OCI-LY7 (cell line): ENCODE results near the gene DBNDD2.

Experiments used
- EZH2phosphoT487 ChIP-seq: fragments of 200-600 bp; sonication (generic); IDR thresholded peaks from 2 replicates; pipeline ENCODE4 v1.6.1; 2018; ENCODE audit warnings: low read depth, borderline replicate concordance, mild to moderate bottlenecking, mixed run types, antibody characterized with exemption, low read length, moderate library complexity, mixed read lengths
- TF ChIP-seq, protein P1 (sequence below): fragments of 200-600 bp; sonication (generic); conservative IDR thresholded peaks from 2 replicates; pipeline ENCODE4 v1.5.1; 2014; ENCODE audit warnings: mild to moderate bottlenecking, antibody characterized with exemption, low read length, moderate library complexity, mixed read lengths

GRCh38 chr20:45387274-45387673, 20.8 kb upstream of the DBNDD2 start:
- TF ChIP-seq, protein P1, sequence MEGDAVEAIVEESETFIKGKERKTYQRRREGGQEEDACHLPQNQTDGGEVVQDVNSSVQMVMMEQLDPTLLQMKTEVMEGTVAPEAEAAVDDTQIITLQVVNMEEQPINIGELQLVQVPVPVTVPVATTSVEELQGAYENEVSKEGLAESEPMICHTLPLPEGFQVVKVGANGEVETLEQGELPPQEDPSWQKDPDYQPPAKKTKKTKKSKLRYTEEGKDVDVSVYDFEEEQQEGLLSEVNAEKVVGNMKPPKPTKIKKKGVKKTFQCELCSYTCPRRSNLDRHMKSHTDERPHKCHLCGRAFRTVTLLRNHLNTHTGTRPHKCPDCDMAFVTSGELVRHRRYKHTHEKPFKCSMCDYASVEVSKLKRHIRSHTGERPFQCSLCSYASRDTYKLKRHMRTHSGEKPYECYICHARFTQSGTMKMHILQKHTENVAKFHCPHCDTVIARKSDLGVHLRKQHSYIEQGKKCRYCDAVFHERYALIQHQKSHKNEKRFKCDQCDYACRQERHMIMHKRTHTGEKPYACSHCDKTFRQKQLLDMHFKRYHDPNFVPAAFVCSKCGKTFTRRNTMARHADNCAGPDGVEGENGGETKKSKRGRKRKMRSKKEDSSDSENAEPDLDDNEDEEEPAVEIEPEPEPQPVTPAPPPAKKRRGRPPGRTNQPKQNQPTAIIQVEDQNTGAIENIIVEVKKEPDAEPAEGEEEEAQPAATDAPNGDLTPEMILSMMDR, result no peak
- TF ChIP-seq EZH2phosphoT487, result no peak
